NCI-H2227 treated with DMSO at 0.1 percent for 48 hours (cell line): ENCODE measurements around the gene MED13.
"Not testable (repeated sequence)": the region's sequence is repeated elsewhere in the genome, so short reads cannot be mapped to it uniquely, and the experiment has no call there.

Experiments used
- DNase-seq: peaks from one replicate; lab custom pipeline; 2025; lab: John Stamatoyannopoulos, UW

Gene MED13

DNA sequence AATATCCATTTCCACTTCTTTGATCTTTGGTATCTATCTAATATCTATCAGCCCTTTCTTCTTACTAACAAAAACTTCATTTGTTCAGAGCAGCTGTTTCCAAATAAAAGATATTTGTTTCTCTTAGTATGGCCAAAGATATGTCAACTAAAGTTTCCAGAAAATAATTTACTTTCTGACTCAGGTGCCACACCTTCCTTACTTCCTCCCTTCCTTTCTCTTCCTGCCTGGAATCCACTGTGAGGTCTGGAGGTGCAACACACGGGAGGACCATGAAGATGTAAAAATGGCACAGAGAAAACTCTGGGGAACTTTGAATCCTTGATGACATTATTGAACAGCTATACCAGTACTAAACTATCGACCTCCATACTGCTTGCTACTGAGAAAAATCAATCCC lies 14.0 kb downstream of the MED13 start:
- no peak for DNase-seq

DNA sequence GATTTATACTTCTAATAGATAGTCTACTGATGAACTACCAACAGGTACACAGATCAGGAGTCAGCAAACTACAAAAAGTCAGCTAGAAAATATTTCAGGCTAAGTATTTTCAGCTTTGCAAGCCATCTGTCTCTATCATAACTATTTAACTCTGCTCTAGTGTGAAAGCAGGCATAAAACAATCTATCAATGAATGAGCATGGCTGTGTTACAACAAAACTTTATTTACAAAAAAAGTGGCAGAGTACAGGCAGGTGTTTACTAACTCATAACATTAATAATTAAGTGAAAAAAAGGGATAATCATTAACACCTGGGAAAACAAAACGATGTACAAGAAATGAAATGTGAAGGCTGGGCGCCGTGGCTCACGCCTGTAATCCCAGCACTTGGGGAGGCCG lies 15.8 kb downstream of the MED13 start:
- DNase-seq: no peak

DNA sequence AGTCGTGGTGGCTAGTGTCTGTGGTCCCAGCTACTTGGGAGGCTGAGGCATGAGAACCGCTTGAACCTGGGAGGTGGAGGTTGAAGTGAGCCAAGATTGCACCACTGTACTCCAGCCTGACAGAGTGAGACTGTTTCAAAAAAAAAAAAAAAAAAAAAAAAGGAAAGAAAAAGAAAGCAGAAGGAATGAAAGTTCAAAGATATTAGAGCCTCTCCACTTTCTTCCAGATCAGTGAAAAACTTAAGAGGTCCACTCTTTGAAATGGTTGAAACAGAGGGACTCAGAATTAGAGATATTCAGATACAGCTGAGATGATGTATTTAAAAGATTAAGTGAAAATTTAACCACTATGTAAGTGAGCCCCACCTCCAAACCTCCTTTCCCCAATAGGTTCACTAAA lies 16.8 kb downstream of the MED13 start:
- no peak for DNase-seq

DNA sequence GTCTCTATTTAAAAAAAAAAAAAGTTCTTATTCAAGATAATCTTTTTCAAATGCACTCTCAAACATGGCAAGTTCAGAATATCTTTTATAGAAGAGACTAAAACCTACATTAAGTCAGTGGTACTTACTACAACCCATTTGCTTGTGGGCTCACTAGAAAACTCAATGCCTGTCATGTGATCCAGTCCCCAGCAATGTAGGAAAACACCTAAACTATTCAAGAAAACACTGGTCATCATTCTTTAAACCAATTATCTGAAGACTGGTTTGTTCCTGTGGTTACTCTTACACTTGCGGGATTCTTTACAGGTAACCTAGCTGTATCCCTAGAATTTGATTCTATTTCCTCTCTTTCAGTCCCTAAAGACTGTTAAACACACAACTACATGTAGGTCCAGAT lies 19.6 kb downstream of the MED13 start:
- DNase-seq: no peak

DNA sequence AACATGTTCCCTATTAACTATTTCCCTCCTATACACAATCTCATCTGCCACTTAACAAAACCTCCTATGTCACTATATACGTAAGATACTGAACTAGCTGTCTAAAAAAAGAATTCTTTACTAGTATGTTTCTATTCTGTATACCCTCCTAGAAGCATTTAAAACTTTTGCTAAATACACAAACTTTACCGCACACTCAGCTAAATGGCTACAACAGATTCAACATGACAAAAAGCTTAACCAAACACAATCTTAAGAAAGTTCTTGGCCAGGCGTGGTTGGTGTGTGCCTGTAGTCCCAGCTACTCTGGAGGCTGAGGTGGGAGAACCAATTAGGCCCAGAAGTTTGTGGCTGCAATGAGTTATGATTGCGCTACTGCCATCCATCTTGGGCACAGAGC lies 20.0 kb downstream of the MED13 start:
- DNase-seq: no peak

DNA sequence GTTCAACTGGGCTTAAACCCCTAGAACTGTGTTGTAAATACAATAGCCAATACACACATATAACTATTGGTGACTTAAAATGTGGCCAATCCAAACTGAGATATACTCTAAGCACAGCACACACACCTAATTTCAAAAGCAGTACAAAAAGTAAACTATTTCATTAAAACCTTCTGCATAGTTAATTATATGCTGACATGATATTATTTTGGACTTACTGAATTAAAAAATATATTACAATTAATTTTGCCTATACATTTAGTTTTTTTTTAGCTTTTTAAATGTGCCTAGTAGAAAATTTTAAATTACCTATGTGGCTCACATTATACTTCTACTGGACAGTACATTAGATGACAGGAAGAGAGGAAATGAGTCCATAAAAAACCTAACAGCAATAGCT lies 21.5 kb downstream of the MED13 start:
- DNase-seq: no peak

DNA sequence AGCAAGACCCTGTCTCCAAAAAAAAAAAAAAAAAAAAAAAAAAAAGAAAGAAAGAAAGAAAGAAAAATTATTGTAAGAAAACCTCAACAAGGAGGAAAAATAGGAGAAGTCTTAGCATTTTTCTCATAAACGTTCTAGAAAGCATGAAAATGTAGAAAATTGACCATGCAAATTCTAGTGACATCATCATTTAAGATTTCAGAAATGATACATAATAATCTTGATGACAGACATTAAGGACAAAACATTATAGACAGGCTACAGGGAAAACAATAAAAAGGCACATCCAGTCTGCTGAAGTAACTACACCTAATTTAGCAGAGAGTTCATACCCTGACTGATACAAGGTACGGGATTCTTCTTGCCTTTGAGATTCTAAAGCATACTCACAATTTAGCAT lies 21.9 kb downstream of the MED13 start:
- no peak for DNase-seq

DNA sequence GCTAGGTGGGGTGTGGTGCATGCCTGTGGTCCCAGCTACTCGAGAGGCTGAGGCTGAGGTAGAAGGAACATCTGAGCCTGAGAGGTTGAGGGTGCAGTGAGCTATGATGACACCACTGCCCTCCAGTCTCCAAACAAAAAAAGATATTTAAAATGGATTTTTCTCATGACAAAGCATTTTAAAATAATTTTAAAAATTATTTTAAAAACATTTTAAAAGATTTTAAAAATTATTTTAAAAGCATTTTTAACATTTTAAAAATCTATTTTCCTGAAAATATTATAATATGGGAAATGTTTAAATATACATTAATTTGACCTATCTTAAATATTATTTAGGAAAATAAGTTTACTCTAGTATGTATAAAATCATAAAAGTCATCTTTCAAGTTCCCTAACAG lies 26.8 kb downstream of the MED13 start:
- DNase-seq: no peak

DNA sequence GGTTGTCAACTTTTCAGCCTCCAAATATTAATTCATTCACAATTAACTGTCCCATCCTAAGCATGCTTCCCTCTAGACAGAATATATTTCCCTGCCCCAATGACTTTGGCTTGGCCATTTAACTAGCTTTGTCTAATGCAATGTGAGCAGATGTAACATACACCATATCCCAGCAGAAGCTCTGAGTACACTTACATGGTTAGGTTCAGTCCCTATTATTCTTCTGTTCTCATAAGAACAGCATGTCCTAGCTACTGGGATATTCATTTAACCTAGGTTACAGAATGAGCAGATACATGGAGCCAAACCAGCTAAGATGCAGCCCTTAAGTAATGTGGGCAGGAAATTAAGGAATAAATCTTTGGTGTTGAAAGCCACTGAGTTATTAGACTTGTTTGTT lies 31.8 kb downstream of the MED13 start:
- no peak for DNase-seq

DNA sequence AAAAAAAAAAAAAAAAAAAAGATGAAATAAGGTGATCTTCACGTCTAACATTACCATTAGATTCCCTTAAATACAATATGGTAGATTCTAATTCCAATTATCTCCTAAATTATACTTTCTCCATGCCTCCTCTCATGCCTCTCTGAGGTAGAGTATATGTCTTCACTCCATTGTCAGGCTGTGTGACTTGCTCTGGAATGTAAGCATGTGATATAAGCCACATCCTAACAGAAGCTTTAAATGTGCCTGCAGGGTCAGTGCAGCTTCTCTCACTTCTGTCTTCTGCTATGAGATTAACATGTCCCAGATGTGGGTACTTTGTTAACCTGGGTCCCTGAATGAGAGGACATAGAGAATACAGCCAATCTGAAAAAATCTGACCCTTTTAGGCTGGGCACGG lies 32.6 kb downstream of the MED13 start:
- DNase-seq: no peak

DNA sequence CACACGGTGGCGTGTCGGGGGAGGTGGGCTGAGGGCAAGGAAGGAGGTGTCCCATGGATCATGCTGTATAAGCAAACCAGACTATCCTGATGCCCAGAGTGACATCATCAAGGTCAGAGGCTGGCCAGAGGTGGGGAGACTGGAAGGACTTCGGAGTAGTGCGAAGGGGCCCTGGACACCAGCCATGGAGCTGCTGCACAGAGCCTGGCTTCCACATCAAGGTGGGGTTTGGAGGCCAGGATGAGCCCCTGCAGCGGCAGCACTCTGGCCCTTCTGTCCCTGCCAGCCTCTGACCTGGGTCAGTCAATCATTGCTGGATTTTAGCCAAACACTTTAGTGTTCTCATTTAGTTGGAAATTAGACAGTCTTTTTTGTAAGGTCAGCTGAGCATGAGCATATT lies 34.8 kb downstream of the MED13 start:
- no peak for DNase-seq

DNA sequence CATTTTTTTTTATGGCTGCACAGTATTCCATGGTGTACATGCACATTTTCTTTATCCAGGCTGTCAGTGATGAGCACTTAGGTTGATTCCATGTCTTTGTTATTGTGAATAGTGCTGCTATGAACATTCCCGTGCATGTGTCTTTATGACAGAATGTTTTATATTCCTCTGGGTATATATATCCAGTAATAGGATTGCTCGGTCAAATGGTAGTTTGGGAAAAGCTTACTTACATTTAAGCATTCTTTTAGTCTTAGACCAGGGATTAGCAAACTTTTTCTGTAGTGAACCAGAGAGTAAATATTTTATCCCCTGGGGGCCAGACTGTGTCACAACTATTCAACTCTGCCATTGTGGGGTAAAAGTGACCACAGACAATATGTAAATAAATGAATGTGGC lies 40.2 kb downstream of the MED13 start:
- no peak for DNase-seq

DNA sequence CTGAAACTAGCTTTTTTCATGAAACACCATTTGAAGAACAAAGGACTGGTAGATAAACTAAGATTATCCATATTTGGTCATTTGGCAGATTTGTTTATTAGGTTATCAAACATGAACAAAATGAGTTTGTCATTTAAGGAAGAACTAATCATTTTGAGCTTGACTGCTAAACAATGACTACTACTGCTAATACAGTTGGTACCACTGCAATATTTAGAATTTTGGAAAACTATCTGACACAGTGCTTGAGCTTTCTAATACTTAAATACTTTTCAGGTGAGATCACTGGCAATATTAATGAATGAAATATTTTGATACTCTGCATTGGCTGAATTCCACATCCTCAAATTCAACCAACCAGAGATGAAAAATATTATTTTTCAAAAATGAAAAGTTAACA lies 47.2 kb downstream of the MED13 start:
- no peak for DNase-seq

DNA sequence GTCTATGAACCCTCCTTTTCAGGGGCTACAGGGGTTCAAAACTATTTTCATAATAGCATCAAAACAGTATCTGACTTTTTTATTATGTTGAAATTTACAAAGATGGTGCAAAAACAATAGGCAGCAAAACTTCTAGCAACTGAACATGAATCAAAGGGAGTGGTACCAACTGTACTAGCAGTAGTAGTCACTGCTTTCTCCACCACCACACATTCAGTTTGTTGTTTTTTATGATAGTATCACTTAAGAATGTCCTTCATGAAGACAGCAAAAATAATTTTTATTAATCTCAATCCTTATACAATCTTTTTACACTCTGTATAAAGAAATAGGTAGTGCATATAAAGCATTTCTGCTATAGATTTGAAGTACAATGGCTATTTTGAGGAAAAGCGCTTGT lies 47.6 kb downstream of the MED13 start:
- DNase-seq: no peak

DNA sequence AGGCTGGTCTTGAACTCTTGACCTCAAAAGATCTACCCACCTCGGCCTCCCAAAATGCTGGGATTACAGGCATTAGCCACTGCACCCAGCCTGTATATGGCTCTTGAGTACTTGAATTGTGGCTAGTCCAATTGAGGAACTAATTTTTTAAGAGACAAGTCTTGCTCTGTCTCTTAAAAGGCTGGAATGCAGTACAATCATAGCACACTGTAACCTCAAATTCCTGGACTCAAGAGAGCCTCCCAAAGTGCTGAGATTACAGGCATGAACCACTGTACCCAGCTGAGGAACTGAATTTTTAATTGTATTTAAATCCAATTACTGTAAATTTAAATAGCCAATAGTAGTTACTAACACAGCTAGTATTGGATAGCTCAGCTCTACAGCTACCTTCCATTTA lies 50.6 kb downstream of the MED13 start:
- DNase-seq: no peak

DNA sequence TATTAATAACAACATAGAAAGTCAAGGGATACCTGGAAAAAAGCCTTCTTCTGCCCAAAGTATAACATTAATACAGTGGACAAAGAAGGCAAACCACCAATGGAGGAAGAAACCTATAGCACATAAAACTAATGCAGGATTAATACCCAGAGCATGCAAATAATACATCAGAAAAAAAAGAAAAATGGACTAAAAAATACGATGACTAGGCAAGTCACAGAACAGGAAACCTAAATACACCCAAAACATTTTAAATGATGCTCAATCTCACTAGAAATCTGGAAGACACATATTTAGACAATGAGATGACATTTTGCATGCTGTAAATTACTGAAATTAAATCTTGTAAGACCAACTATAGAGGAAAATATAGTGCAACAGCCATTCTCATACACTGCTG lies 55.9 kb downstream of the MED13 start:
- no peak for DNase-seq

DNA sequence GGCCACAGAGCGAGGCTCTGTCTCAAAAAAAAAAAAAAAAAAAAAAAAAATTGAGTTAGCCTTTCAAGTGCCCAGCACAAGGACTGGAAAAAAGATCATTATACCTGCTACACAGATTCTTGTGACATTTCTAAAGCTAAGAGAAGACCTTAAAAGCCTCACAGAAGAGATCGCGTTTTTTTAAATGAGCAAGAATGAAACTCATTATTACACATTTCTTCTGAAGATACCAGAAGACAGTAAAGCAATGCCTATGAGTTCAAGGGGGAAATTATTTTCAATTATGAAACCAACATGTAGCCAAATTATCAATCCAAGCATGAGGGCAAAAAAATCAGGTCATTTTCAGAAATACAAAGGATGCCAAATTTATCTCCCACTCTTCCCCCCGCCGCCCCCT lies 56.8 kb downstream of the MED13 start:
- DNase-seq: no peak

DNA sequence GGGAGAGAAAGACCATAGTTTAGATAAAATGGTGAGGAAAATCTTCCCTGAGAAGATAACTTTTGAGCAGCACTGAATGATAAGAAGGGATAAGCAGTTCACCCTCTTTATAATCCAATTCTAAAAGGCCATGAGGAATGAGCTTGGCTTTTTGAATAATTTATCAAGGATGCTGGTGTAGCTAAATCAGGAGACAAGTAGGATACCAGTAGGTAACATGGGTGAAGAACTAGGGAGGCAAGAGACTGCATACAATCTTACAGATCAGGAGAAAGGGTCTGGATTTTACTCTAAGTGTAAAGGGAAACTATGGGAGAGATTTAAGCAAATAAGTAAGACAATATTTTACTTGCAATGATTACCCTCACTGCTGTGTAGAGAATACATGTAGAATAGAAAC lies 60.7 kb downstream of the MED13 start:
- no peak for DNase-seq

DNA sequence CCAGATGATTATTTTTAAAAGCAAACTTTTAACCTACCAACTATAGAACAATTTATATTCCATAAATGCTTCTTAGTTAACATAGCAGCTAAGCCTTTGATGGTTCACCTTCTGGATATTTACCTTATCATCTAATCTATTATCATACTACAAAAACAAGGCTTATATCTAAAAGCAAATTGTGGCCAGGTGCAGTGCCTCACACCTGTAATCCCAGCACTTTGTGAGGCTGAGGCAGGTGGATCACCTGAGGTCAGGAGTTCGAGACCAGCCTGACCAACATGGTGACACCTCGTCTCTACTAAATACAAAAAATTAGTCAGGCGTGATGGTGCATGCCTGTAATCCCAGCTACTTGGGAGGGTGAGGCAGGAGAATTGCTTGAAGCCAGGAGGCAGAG lies 61.9 kb downstream of the MED13 start:
- not testable (repeated sequence) for DNase-seq

DNA sequence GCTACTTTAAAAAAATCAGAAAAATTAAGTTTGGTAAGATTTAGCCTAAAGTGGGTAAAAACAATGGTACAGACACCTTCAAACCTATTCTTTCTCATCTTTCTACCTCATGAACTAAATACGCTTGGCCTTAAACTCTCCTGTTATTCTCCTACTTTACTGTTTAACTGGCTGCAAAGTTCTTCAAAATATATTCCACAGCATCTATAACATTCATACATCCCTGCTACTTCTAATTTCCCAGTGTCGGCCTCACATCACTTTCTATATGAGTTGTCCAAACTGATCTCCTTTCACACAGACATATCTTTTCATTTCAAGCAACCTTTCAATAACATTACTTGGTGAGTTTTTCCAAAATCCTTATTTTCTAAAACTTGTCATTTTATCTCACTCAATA lies 64.0 kb downstream of the MED13 start:
- no peak for DNase-seq

DNA sequence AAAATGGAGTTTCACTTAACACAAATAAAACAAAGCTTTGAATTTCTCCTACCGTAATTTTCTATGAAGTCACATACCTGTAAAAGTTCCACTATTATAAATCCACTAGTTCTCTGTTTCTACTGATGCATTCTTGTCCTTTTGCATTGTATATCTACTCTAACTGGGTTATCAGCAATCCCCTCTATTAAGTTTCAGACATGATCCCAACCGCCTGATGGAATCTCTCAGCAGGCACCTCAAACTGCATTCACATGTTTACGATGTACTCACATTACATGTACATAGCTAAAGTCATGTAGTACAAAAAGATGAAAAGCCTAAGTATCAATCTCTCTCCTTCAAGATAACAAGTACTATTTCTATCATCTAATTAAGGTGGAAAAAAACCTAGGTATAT lies 64.9 kb downstream of the MED13 start:
- no peak for DNase-seq

DNA sequence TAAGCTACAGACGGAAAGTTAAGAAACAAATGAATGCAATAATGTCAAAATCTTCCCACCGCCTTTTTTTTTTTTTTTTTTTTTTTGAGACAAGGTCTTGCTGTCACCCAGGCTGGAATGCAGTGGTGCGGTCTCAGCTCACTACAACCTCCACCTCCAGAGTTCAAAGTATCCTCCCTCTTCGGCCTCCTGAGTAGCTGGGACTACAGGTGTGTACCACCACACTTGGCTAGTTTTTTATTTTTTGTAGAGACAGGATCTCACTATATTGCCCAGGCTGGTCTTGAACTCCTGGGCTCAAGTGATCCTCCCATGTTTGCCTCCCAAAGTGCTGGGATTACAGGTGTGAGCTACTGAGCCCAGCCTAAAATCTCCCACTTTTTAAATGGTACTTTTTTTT lies 66.5 kb downstream of the MED13 start:
- DNase-seq: not testable (repeated sequence)

DNA sequence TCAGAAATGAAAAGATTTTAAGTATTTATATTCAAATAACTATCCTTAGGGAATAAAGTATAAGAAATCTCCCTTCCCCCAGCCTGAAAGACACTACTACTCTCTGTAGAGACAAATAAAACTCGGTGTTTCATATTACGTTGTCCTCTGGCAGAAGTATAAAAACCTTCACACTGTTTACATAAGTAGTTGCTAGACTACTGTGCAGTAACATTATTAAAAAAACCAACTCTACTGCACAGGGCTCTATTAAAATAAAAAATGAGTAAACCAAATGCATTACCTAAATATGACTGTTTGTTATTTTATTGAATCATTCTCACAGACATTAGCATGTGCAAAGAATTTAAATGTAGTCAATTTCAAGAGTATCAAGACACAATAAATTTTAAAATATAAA lies 67.4 kb downstream of the MED13 start:
- no peak for DNase-seq

DNA sequence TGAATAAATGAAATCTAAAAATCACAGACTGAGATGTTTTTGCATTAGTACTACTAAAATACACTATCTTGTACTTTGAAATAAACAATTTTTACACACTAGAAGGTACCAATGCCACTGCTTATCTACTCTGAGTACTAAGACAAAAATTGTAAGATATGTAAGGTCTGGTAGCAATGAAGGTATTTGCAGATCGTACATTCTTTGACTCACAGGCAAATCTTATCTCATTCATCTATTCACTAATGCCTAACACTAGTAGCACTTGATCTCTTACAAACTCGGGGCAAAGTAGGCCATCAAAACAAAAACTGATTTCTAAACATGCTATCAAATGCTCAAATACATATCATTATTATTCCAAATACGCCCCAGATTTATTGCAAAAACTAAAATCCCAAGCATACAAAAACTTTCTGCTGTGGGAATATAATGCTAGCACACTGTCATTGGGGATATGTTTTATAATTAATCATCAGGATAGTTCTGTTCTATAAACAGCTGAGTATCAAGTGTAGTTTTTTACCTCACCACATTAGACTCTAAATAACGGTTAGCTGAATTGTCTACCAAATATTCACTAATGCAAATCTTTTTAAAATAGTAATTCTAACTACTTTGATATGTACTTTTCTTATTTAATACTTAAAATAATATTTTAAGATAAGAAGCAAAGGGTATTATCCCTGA lies 68.0 kb downstream of the MED13 start:
- no peak for DNase-seq

DNA sequence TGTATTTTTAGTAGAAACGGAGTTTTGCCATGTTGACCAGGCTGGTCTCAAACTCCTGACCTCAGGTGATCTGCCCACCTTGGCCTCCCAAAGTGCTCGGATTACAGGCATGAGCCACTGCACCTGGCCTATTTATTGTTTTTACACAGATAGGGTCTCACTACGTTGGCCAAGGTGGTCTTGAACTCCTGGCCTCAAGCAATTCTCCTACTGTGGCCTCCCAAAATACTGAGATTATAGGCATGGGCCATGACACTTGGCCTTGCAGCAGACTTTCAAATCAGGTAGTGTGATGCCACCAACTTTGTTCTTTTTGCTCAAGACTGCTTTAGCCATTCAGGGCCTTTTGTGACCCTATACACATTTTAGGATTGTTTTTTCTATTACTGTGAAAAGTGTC lies 75.6 kb downstream of the MED13 start:
- no peak for DNase-seq
